Measurements from ENCODE around the gene GMEB1.
"Not testable (repeated sequence)": the region's sequence is repeated elsewhere in the genome, so short reads cannot be mapped to it uniquely, and the experiment has no call there.

Gene GMEB1

GRCh38 chr1:28718586-28719331 is 50.2 kb downstream of the GMEB1 start:
- peak; percentile 5 for DNase-seq (ENCODE audit: low read depth)
- H3K4me3 ChIP-seq (ENCODE audit: control insufficient read depth, low read depth, low read length) = no peak overlapping the region
- no peak for TF ChIP-seq CTCF (IDR thresholded peaks at IDR 0.05; ENCODE audit: control insufficient read depth, insufficient read depth, low read depth, low read length, missing control alignments)

GRCh38 chr1:28719332-28719619 is 50.7 kb downstream of the GMEB1 start:
- no peak for TF ChIP-seq CTCF (IDR thresholded peaks at IDR 0.05; ENCODE audit: control insufficient read depth, insufficient read depth, low read depth, low read length, missing control alignments)

GRCh38 chr1:28720376-28720775 is 51.8 kb downstream of the GMEB1 start:
- H3K4me3 ChIP-seq (ENCODE audit: control insufficient read depth, low read depth, low read length) = no peak overlapping the region
- no peak for DNase-seq (ENCODE audit: low read depth)
- no peak for TF ChIP-seq CTCF (IDR thresholded peaks at IDR 0.05; ENCODE audit: control insufficient read depth, insufficient read depth, low read depth, low read length, missing control alignments)

More at GRCh38 chr1:28719332-28719619, 50.7 kb downstream of the GMEB1 start:
- no peak overlapping the region for H3K4me3 ChIP-seq (ENCODE audit: control insufficient read depth, low read depth, low read length)
- no peak for DNase-seq (ENCODE audit: low read depth)

GRCh38 chr1:28721927-28722326 is 53.3 kb downstream of the GMEB1 start:
- not testable (repeated sequence) for H3K4me3 ChIP-seq (ENCODE audit: control insufficient read depth, low read depth, low read length); DNase-seq (ENCODE audit: low read depth)

GRCh38 chr1:28725365-28725764 is 56.8 kb downstream of the GMEB1 start:
- DNase-seq (ENCODE audit: low read depth); H3K4me3 ChIP-seq (ENCODE audit: control insufficient read depth, low read depth, low read length): not testable (repeated sequence)

- DNase-seq (ENCODE audit: low read depth) = no peak
- no peak for TF ChIP-seq CTCF (IDR thresholded peaks at IDR 0.05; ENCODE audit: control insufficient read depth, insufficient read depth, low read depth, low read length, missing control alignments)
Observed at GRCh38 chr1:28735961-28736449, 67.4 kb downstream of the GMEB1 start.

GRCh38 chr1:28736450-28737306 is 68.1 kb downstream of the GMEB1 start, which contains the start of gene YTHDF2:
TSS of gene YTHDF2 (plus strand) at chr1:28736940. CDS start at chr1:28737121, 181 bp downstream.
- H3K4me3 ChIP-seq (ENCODE audit: control insufficient read depth, low read depth, low read length) = peak within 1 kb of the TSS; percentile 96
- peak; percentile 83 for TF ChIP-seq CTCF (IDR thresholded peaks at IDR 0.05; ENCODE audit: control insufficient read depth, insufficient read depth, low read depth, low read length, missing control alignments)
- peak; percentile 81 for DNase-seq (ENCODE audit: low read depth)

More at GRCh38 chr1:28735961-28736449, 67.4 kb downstream of the GMEB1 start:
- H3K4me3 ChIP-seq (ENCODE audit: control insufficient read depth, low read depth, low read length) = peak overlapping the region; percentile 53
